ENCODE measurements around the gene AFMID. TPM values are rescaled to one million over a fixed set of nuclear protein-coding genes. Genes with fewer than 3 reads are reported as not detected.

Gene AFMID
- total and polyA plus RNA-seq, 2 of the 13 experiments (the other 11 are each of a cell fraction or from before 2014, with no cell fraction given) = 249 to 270 TPM

- TF ChIP-seq ZNF609 (CRISPR knock-in tag; IDR thresholded peaks at IDR 0.05; ENCODE audit: borderline replicate concordance) (no peak), ZNF710 (CRISPR knock-in tag; IDR thresholded peaks at IDR 0.05; ENCODE audit: borderline replicate concordance) (peak; percentile 74), ZNF547 (CRISPR knock-in tag; IDR thresholded peaks at IDR 0.05) (peak; percentile 85), ZNF350 (CRISPR knock-in tag; IDR thresholded peaks at IDR 0.05; ENCODE audit: borderline replicate concordance, low read depth) (peak; percentile 87), ZNF513 (CRISPR knock-in tag; conservative IDR thresholded peaks at IDR 0.05) (no peak), ZNF549 (CRISPR knock-in tag; IDR thresholded peaks at IDR 0.05) (no peak), ZNF3 (CRISPR knock-in tag; IDR thresholded peaks at IDR 0.05) (no peak), ZNF607 (CRISPR knock-in tag; IDR thresholded peaks at IDR 0.05; ENCODE audit: borderline replicate concordance) (peak; percentile 96), ZNF674 (CRISPR knock-in tag; IDR thresholded peaks at IDR 0.05; ENCODE audit: low read depth) (0 out of 2 replicates have a peak, but pooled peaks have one; percentile 26), BHLHE40 (IDR thresholded peaks at IDR 0.05; ENCODE audit: low read length) (peak; percentile 58; the same call in 1 of the 2 replicates), KLF16 (CRISPR knock-in tag; IDR thresholded peaks at IDR 0.05) (peak in 1 of 2 experiments; percentile 98; a peak in 2 of 4 replicates), JDP2 (CRISPR knock-in tag; IDR thresholded peaks at IDR 0.05; ENCODE audit: borderline replicate concordance) (0 out of 2 replicates have a peak, but pooled peaks have one; percentile 96), TEF (CRISPR knock-in tag; IDR thresholded peaks at IDR 0.05) (peak; percentile 42; the same call in 1 of the 2 replicates), PHF20 (CRISPR knock-in tag; IDR thresholded peaks at IDR 0.05) (peak; percentile 36; the same call in 1 of the 2 replicates), JARID2 (CRISPR knock-in tag; IDR thresholded peaks at IDR 0.05; ENCODE audit: insufficient replicate concordance) (no peak), TEAD2 (CRISPR knock-in tag; IDR thresholded peaks at IDR 0.05) (peak; percentile 97), CREB1 (IDR thresholded peaks at IDR 0.05) (peak; percentile 75), CREB1 (CRISPR knock-in tag; IDR thresholded peaks at IDR 0.05) (peak; percentile 79), PRMT3 (CRISPR knock-in tag; IDR thresholded peaks at IDR 0.05; ENCODE audit: borderline replicate concordance, low read depth) (peak; percentile 99), ATAD3A (CRISPR knock-in tag; IDR thresholded peaks at IDR 0.05) (no peak)
Measured at GRCh38 chr17:78186692-78187595, at the start of gene AFMID, which contains the start of gene TK1 (continued).

All from HepG2 (cell line).